Stimulated activated naive B cell treated with anti-CD40 and anti-IgM and Interleukin-4, amounts not matched to agents 10 μg/mL and 1 μg/mL and 100 μg/mL, for 72 hours (primary cell): ENCODE measurements around the gene TRAPPC6A.
A peak's percentile ranks its signal among the peaks of the same experiment; 100 is the strongest.

Source experiments
- ATAC-seq, 2 donors: fragments of 150-1000 bp; cut with Tn5 transposase; replicated peaks; 2 replicates each; pipeline ENCODE4 v1.10.0; 2021; ENCODE audit warnings: moderate library complexity in 1 of 2
- DNase-seq: peaks from one replicate; pipeline ENCODE4 v3.0.0; 2021
- H3K27ac Mint-ChIP-seq: one replicate; pipeline ENCODE4 v1.8.0; 2022; ENCODE audit warnings: mild to moderate bottlenecking, mixed read lengths
- H3K27me3 Mint-ChIP-seq, 2 donors: one replicate each; pipeline ENCODE4 v1.8.0; 2022; ENCODE audit warnings: mixed read lengths in 2 of 2
- H3K36me3 Mint-ChIP-seq, 2 donors: one replicate each; pipeline ENCODE4 v1.8.0; 2022; ENCODE audit warnings: mixed read lengths in 2 of 2, mild to moderate bottlenecking in 1 of 2
- H3K4me1 Mint-ChIP-seq, 2 donors: one replicate each; pipeline ENCODE4 v1.8.0; 2022; ENCODE audit warnings: mixed read lengths in 2 of 2, mild to moderate bottlenecking in 1 of 2
- H3K4me3 Mint-ChIP-seq, 2 donors: one replicate each; pipeline ENCODE4 v1.8.0; 2022; ENCODE audit warnings: mild to moderate bottlenecking in 2 of 2, mixed read lengths in 2 of 2, moderate library complexity in 1 of 2
- H3K9me3 Mint-ChIP-seq, 2 donors: one replicate each; pipeline ENCODE4 v1.8.0; 2022; ENCODE audit warnings: mixed read lengths in 2 of 2, mild to moderate bottlenecking in 1 of 2

Gene TRAPPC6A

GRCh38 chr19:45163156-45163555 lies 14.9 kb downstream of the TRAPPC6A start:
- Mint-ChIP-seq H3K4me3 (no peak overlapping the region), H3K36me3 (peaks cover 0 to 7% of the 10 kb centered on the region in 2 donors), H3K27ac (no peak overlapping the region), H3K4me1 (peaks cover 23 to 31% of the 10 kb centered on the region in 2 donors), H3K27me3 (peaks cover 18 to 24% of the 10 kb centered on the region in 2 donors), H3K9me3 (no peaks in the 10 kb centered on the region)
- ATAC-seq, result no peak
- DNase-seq, result no peak

- Mint-ChIP-seq H3K4me3 (no peak overlapping the region), H3K9me3 (no peaks in the 10 kb centered on the region), H3K27me3 (peaks cover 22 to 29% of the 10 kb centered on the region in 2 donors), H3K27ac (no peak overlapping the region), H3K4me1 (peaks cover 23 to 34% of the 10 kb centered on the region in 2 donors), H3K36me3 (peaks cover 0 to 7% of the 10 kb centered on the region in 2 donors)
- DNase-seq (no peak), ATAC-seq (no peak)
Measured at GRCh38 chr19:45162608-45163143, 15.4 kb downstream of the TRAPPC6A start.

GRCh38 chr19:45161738-45162607 lies 16.1 kb downstream of the TRAPPC6A start:
- DNase-seq (no peak), ATAC-seq (no peak)
- H3K27me3 Mint-ChIP-seq, result peaks cover 26 to 34% of the 10 kb centered on the region in 2 donors
- H3K9me3 Mint-ChIP-seq, result no peaks in the 10 kb centered on the region
- H3K4me3 Mint-ChIP-seq, result no peak overlapping the region
- H3K36me3 Mint-ChIP-seq, result peaks cover 0 to 5% of the 10 kb centered on the region in 2 donors
- H3K4me1 Mint-ChIP-seq, result peaks cover 23 to 33% of the 10 kb centered on the region in 2 donors
- H3K27ac Mint-ChIP-seq, result peak overlapping the region; percentile 56

- Mint-ChIP-seq H3K36me3 (peaks cover 0 to 4% of the 10 kb centered on the region in 2 donors), H3K9me3 (no peaks in the 10 kb centered on the region), H3K27me3 (peaks cover 32 to 37% of the 10 kb centered on the region in 2 donors), H3K27ac (peak within 1 kb of the TSS; percentile 56), H3K4me3 (no peak within 1 kb of the TSS), H3K4me1 (peaks cover 23 to 31% of the 10 kb centered on the region in 2 donors)
- ATAC-seq, result no peak
- no peak for DNase-seq
Measured at GRCh38 chr19:45160870-45161737, 16.9 kb downstream of the TRAPPC6A start, which contains the start of gene NKPD1. NKPD1 (minus strand) TSS chr19:45160982; CDS start chr19:45160150, 832 bp downstream.

- ATAC-seq, result no peak
Measured at GRCh38 chr19:45159971-45160324, 18.1 kb downstream of the TRAPPC6A start.

GRCh38 chr19:45159210-45159970 lies 18.6 kb downstream of the TRAPPC6A start:
- Mint-ChIP-seq H3K4me3 (peak overlapping the region in 1 of 2 donors; percentile 31), H3K27ac (peak overlapping the region; percentile 9), H3K36me3 (no peaks in the 10 kb centered on the region), H3K4me1 (peaks cover 13 to 25% of the 10 kb centered on the region in 2 donors), H3K27me3 (peaks cover 39 to 47% of the 10 kb centered on the region in 2 donors), H3K9me3 (no peaks in the 10 kb centered on the region)
- ATAC-seq, result no peak
- DNase-seq, result no peak

More at GRCh38 chr19:45159971-45160324, 18.1 kb downstream of the TRAPPC6A start:
- H3K4me3 Mint-ChIP-seq, result peak overlapping the region in 1 of 2 donors; percentile 31
- DNase-seq, result no peak
- H3K4me1 Mint-ChIP-seq, result peaks cover 16 to 27% of the 10 kb centered on the region in 2 donors
- no peaks in the 10 kb centered on the region for H3K36me3 Mint-ChIP-seq
- H3K9me3 Mint-ChIP-seq, result no peaks in the 10 kb centered on the region
- H3K27me3 Mint-ChIP-seq, result peaks cover 37 to 44% of the 10 kb centered on the region in 2 donors
- peak overlapping the region; percentile 43 for H3K27ac Mint-ChIP-seq

GRCh38 chr19:45158503-45159209 lies 19.4 kb downstream of the TRAPPC6A start:
- ATAC-seq (peak in 1 of 2 donors; percentile 7), DNase-seq (no peak)
- peaks cover 46 to 55% of the 10 kb centered on the region in 2 donors for H3K27me3 Mint-ChIP-seq
- no peak overlapping the region for H3K4me3 Mint-ChIP-seq
- no peaks in the 10 kb centered on the region for H3K36me3 Mint-ChIP-seq
- H3K27ac Mint-ChIP-seq, result peak overlapping the region; percentile 77
- no peaks in the 10 kb centered on the region for H3K9me3 Mint-ChIP-seq
- peaks cover 13 to 24% of the 10 kb centered on the region in 2 donors for H3K4me1 Mint-ChIP-seq

GRCh38 chr19:45156751-45157150 lies 21.3 kb downstream of the TRAPPC6A start:
- Mint-ChIP-seq H3K4me3 (no peak overlapping the region), H3K9me3 (peaks cover 0 to 4% of the 10 kb centered on the region in 2 donors), H3K27ac (no peak overlapping the region), H3K27me3 (peaks cover 53 to 73% of the 10 kb centered on the region in 2 donors), H3K4me1 (peaks cover 25 to 26% of the 10 kb centered on the region in 2 donors), H3K36me3 (peaks cover under 1 to 4% of the 10 kb centered on the region in 2 donors)
- no peak for DNase-seq
- ATAC-seq, result no peak

- peaks cover 0 to 6% of the 10 kb centered on the region in 2 donors for H3K9me3 Mint-ChIP-seq
- no peak overlapping the region for H3K27ac Mint-ChIP-seq
- DNase-seq (no peak), ATAC-seq (no peak)
- H3K36me3 Mint-ChIP-seq, result peaks cover 6 to 11% of the 10 kb centered on the region in 2 donors
- H3K4me1 Mint-ChIP-seq, result peaks cover 28 to 29% of the 10 kb centered on the region in 2 donors
- no peak overlapping the region for H3K4me3 Mint-ChIP-seq
- H3K27me3 Mint-ChIP-seq, result peaks cover 59 to 79% of the 10 kb centered on the region in 2 donors
Measured at GRCh38 chr19:45156011-45156630, 21.9 kb downstream of the TRAPPC6A start.

- Mint-ChIP-seq H3K9me3 (peaks cover 0 to 6% of the 10 kb centered on the region in 2 donors), H3K4me3 (peak overlapping the region; percentile 57 to 83)
- DNase-seq, result no peak
Measured at GRCh38 chr19:45154064-45154827, 23.8 kb downstream of the TRAPPC6A start.

GRCh38 chr19:45153339-45154063 lies 24.5 kb downstream of the TRAPPC6A start:
- Mint-ChIP-seq H3K36me3 (peaks cover 8 to 19% of the 10 kb centered on the region in 2 donors), H3K4me1 (peaks cover 23 to 29% of the 10 kb centered on the region in 2 donors), H3K27me3 (peaks cover 46 to 60% of the 10 kb centered on the region in 2 donors), H3K9me3 (peaks cover 0 to 6% of the 10 kb centered on the region in 2 donors), H3K27ac (peak overlapping the region; percentile 59), H3K4me3 (peak overlapping the region; percentile 72 to 83)
- peak; percentile 17 to 31 for ATAC-seq
- DNase-seq, result no peak

More at GRCh38 chr19:45154064-45154827, 23.8 kb downstream of the TRAPPC6A start:
- no peak for ATAC-seq
- Mint-ChIP-seq H3K27ac (peak overlapping the region; percentile 59), H3K36me3 (peaks cover 8 to 18% of the 10 kb centered on the region in 2 donors), H3K27me3 (peaks cover 51 to 67% of the 10 kb centered on the region in 2 donors), H3K4me1 (peaks cover 23 to 29% of the 10 kb centered on the region in 2 donors)
